NCI-H446 (cell line): ENCODE data around the gene PDZD4.
"Not testable (repeated sequence)": the region's sequence is repeated elsewhere in the genome, so short reads cannot be mapped to it uniquely, and the experiment has no call there.

ENCODE experiments used
- DNase-seq, 2 experiments: peaks; one replicate each; lab custom pipeline; 2025; lab: John Stamatoyannopoulos, UW

The PDZD4 gene

DNA sequence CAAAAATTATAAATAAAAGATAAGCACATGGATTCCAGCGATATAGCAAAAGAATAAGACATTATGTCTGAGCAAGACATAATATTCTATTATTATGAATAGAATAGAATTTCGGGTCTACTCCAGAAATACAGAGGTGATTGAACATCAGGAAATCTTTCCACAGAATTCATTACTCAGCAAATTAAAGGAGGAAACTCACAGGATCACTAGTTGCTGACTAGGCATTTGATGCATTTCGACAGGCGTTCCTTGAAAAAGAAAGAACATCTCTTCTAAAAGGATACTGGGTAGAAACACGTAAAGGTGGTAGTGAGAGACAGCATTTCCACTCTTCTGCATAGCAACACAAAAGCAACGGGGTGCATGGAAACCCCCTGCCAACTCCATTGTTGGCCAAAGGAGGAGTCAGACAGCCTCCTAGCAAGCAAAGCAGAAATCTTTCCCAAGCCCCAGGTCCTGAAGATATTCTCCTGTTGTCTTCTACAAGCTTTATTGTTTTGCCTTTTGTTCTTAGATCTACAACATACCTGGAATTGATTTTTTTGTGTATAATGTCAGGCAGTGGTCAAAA is 14.3 kb upstream of the PDZD4 start:
- DNase-seq: no peak

DNA sequence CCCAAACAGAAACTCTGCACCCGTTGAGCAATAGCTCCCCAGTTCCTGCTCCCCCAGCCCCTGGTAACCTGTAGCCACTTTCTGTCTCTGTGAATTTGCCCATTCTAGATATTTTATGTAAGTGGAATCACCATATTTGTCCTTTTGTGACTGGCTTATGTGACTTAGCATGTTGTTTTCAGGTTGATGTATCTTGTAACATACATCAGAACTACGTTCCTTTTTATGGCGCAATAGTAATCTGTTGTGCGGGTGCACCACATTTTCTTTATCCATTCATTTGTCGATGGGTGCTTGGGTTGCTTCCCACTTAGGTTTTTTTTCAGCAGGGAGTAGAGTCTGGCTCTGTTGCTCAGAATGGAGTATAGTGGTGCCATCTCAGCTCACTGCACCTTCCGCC is 6.6 kb upstream of the PDZD4 start:
- no peak for DNase-seq

DNA sequence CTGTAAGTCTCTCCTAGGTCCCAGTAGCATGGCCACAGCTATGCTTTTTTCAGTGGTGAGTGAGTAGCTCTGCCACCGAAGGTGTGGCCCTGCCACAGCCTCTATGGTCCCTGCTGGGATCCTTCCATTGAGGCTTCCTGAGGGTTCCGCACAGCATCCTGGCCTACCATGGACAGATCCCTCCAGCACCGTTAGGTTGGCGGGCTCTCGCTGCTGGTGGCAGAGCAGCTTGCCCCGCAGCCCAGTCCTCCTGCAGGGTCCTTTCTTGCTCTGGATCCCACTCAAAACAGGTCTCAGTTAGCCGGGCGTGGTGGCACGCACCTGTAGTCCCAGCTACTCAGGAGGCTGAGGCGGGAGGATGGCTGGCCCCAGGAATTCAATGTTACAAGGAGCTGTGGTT is 2.4 kb upstream of the PDZD4 start:
- no peak for DNase-seq

DNA sequence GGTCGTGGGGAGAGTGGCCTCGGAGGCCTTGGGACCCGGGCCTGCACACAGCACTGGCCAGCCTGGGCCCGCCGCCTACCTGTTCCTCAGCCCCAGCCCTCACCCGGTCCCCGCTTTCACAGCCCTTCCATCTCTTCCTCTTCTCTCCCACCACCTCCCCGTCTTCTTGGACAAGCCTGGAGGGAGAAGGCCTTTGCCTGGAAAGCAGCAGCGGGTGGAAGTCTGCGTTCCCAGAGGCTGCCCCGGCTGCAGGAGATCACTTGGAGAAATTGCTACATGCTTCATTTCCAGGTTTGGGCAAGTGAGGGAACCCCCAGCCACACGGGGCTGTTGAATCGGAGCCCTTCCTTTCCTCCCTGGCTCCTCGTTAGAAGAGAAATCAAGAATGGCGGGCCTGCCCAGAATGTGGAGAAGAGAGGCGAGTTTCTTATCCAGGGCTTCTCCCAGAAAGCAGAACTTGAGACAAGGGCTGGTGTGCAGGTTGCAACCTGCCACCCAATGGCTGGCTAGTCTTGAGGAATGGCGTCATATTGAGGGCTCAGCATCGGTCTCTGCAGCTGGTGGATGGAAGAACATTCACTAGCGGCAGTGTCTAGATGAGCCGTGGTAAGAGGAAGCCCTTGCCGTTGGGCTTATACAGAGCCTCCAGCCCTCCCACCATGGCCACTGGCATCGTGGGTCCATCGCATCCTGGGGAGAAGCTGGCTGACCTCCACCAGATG is 1.2 kb upstream of the PDZD4 start:
- DNase-seq: no peak

DNA sequence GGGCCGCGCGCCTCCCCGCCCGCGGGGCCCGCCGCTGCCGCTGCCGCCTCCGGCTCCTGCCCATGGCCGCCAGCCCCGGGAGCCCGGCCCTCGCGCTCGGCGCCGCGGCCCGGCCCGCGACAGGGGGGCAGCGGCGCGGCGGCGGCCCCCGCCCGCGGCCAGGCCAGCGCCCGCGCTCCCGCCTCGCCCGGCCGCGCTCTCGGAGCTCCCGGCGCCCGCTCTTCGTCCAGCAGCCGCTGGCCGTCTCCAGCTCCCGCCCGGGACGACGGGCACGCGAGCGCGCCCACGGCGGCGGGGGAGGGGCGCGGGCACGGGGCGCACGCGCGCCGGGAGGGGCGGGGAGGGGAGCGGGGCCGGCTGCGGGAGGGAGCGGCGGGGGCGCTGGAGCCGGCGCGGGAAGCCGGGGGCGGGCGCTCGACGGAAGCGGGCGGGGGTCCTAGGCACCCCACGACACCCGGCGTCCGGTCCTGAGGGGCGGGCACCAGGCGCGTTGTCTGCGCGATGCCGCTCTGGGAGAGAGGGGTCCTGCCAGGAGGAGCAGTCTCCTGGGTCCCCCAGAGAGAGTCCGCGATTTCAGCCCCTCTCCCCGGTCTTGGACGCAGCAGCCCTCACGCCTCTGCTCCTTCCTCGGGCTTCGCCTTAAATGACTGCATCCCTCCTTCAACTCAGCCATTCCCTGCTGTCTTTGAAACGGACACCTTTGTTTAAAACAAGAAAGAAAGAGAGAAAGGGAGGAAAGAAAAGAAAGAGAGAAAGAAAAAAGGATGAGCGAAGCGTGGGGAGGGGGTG is 490 bp upstream of the PDZD4 start:
- DNase-seq: peak in 1 of 2 experiments; percentile 26

DNA sequence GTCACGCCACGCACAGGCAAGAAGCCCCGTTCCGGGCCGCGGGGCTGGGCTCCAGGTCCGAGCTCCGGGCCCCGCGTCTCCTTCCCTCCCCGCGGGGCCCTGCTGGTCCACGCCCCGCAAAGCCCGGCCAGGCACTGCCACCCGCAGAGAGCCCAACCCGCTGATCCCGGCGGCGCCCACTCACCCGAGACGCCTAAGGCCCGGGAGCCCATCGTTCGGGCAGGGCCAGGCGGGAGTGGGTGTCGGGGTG is 870 bp downstream of the PDZD4 start:
- no peak for DNase-seq

DNA sequence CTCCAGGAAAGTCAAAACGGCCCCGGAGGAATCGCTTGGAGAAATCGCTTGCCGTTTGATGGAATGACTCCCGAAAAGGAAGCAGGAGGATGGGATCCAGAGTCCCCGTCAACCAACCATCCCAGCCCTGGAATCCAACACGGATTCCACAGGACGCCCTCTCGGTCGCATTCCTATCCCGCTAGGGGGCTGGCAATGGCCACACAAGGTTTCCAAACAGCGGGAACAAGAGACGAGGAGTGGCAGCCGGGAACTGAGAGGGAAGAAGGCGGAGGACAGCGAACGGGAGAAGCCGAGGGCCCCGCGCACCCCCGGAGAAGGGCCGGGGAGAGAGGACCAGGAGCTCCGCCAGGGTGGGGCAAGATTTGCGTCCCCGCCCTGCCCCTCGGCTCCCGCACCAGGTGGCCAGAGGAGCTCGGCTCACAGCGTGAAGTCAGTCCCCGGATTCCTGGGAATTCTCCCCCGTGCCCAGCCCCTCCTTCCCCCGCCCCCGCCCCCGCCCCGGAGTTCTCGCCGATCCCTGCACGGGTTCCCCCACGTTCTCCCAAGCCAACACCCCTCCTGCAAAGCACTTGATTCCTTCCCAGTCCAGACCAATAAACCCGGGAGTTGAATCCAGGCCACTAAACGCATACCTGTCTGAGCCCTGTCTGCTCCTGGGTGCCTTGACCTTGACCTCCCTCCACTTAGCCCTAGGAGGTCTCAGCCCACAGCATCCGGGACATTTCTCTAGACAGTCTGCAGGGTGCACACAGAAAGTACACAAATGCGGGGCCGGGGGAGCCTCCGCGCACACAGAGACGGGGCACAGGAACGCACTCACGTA is 1.4 kb downstream of the PDZD4 start:
- no peak for DNase-seq

DNA sequence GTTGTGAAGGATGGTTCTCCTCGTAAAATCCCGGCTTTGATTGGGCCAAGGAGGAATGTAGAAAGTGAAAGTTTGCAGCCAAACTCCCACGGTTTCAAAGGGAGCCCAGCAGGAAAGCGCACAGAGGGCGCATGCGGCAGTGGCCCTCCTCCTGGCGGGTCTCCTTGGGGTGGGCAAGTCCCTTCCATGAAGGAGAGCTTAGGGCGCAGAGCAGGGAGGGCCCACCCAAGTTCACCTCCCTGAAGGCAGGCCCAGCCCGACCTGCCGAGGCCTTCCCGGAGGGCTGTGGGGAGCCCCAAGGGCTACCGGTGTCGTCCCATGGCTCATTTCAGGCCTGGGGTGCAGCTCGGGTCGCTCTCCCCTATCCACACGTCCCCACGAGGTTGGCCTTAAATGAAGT is 2.0 kb downstream of the PDZD4 start:
- DNase-seq: no peak

DNA sequence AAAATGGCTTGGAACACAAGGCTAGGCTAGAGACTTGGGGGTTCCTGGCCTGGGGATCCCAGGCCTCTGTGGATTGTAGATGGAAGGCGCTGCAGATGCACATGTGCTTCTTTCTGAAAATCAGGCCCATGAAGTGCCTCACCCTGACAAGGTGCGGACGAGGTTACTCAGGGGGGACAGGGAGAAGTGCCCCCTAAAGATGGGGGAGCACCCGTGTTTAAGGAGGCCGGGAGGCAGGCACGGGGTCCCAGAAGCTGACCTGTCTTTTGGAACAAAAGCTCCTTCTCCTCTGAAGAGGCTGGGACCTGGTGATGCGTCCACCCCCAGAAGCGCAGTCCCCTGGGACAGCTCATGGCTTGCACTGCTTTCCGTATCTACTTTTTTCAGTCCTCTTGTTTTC is 2.4 kb downstream of the PDZD4 start:
- DNase-seq: no peak

DNA sequence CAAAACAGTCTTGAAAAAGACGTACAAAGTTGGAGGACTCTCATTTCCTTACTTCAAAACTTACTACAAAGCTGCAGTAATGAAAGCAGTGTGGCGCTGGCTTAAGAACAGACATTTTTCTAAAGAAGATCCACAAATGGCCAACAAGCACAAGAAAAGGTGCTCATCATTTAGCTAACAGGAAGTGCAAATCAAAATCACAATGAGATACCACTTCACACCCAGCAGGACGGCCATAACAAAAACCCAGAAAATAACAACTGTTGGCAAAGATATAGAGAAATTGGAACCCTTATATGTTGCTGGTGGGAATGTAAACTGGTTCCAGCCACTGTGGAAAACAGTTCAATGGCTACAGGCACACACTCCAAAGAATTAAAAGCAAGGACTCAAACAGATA is 3.3 kb downstream of the PDZD4 start:
- no peak for DNase-seq

DNA sequence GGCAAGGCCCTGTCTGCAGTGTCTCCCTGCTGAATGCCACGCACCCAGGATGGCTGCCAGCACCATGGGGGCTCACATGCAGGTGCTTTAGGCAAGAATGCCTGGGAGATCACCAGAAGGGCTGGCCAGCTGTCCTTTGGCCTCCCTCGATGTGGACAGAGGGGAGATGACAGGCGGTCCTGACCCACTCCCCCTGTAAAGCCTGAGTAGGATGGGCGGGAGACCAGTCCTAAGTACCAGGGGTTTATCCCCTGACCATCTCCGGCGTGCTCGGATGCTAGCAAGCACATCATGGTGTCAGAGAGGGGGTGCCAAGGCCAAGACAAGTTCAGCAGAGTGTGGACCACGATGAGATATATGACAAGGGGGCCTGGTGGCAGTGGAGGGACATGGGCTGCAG is 5.3 kb downstream of the PDZD4 start:
- DNase-seq: no peak

DNA sequence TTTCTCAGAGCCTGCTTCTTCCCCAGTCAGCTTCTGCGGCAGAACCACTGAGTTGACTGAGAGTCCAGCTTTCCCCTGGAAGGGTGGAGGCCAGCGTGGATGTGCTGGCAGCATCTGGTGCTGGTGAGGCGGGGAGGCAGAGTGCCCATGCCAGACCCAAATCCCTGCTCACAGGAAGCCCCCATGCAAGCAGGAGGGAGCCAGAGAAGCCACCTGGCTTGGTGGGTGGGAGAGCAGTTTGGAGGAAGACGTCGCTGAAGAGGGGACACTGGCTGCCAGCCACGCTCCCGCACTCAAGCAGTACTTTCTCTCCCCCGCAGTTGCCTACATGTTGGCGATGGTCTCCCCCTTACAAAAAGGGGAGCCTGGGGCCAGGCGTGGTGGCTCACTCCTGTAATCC is 6.0 kb downstream of the PDZD4 start:
- DNase-seq: no peak

DNA sequence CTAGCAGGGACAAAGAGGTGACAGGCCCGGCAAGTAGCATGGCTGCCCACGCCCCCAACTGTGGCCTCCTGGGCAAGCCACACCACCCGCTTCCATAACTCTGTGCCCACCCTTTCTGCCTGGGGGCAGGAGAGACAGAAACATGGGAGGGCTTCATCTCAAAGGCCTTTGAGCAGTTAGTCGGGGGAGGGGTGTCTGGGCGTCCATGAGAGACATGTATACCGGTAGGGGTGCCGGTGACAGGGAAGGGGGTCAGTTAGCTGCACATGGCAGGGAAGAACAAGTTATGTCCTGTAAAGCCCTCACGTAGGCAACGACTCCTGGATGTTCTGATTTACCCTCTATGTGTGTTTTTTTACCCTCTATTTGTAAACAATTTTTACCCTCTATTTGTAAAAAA is 9.3 kb downstream of the PDZD4 start:
- no peak for DNase-seq

DNA sequence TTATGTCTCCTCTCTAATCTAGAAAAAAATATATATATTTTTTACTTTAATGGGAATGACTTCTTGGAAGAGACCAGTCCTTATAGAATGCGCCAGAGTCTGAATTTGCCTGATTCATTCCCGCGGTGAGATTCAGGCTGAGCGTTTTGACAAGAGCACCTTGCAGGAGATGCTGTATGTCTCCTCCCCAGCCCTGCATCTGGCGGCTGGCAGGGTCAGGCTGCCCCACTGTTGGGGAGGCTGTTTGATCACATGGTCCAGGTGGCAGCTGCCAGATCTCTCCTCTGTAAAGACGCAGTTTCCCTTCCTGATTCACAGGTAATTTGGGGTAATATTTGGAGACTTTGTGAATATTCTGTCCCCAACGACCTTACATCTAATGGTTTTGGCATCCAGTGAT is 9.7 kb downstream of the PDZD4 start:
- DNase-seq: no peak

DNA sequence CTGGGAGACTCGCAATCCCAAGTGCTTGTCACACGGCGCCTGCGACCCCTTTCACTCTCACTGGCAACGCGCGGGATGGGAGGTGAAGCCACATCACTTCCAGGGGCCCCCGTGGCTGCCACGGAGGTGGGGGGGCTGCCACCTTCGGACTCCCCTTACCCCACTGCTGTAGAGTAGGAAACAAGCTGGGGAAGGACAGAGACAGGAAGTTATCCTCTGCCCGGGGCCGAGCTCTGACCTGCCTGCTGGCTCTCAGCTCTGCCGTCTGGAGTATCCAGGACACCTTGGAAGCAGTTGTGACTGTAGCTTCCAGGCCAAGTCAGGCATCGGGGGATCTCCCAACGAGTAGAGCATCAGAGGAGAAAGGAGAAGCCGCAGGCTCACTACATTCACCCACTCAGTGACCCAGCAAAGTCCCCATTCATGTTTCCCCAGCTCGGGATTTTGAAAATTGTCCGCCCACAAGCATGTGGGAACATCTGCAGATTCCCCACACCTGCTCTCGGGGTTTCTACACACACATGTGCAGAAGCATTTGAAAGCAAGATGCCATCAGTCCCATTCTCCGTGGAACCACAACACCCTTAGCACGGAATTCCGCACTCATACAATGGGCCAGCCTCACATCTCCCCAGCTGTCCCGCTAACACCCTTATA is 10.8 kb downstream of the PDZD4 start:
- no peak for DNase-seq

DNA sequence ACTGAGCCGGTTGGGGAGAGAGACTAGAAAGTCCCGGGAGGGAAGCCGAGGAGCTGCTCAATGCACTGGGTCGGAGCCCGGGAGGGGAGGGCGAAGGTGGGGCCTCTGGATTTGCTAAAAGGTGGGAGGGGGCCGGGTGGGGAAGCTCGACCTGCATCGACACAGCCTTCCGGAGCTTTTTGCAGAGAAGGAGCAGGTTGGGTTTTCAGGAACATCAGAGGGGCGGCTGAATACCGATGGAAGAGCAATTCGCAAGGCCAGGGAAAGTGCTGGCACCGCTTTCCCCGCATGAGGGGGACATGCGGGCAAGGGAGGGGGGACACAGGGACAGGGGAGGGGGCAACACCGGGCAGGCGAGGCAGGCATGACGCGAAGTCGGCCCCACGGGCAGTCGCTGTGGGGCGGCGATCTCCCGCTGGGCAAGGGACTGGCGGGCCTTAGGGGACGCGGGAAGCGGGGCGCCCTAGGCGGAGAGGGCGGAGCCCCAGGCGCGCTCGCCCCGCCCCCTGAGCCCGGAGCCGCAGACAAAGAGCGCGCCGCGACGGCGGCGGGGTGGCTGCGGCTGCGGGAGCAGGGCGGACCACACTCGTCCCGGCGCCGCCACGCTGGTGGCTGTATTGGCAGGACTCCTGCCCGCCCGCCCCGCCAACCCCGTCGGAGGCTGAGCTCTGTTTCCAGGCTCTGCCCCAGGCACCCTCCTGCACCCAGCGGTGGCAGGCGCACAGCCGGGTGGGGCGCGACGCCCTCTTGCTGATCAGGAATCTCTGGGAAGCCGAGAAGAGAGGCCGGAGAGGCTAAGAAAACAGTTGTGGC is 11.6 kb downstream of the PDZD4 start:
- DNase-seq: peak in 1 of 2 experiments; percentile 27

DNA sequence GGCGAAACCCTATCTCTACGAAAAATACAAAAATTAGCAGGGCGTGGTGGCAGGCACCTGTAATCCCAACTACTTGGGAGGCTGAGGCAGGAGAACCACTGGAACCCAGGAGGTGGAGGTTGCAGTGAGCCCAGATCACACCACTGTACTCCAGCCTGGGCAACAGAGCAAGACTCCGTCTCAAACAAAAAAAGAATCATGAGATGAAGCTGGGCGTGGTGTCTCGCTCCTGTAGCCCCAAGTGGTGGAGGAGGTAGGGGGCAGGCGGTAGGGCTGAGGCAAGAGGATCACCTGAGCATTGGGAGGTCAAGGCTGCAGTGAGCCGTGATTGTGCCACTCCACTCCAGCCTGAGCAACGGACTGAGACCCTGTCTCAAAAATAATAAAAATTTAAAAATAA is 12.3 kb downstream of the PDZD4 start:
- not testable (repeated sequence) for DNase-seq

DNA sequence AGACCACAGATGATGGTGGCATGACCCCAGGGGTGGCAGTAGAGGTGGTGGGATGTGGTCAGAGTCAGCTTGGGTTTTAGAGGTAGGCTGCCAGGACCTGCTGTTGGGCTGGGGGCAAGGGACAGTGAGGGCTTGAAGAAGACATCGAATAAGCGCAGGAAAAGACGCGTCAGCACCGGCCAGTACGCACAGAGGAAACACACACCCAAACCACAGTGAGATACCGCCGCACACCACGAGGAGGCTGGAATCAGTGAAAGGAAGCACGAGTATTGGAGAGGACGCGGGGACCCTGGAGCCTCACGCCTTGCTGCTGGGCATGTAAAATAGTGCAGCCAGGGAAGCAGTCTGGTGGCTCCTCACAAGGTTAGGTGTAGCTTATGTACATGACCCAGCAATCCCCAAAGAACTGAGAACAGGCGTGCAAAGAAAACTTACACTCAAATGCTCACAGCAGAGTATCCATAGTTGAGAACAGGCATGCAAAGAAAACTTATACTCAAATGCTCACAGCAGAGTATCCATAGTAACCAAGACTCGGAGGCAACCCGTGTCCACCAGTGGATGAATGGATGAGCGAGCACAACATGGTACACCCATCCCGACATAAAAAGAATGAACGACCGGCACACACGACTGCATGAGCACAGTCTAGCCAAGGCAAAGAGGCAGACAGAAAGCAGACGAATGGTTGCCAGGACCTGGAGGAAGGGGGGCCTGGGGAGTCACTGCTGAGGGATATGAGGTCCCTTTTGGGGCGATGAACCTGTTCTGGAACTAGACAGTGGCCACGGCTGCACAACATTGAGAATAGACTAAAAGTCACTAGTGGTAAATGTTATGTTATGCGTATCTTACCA is 13.3 kb downstream of the PDZD4 start:
- no peak for DNase-seq

DNA sequence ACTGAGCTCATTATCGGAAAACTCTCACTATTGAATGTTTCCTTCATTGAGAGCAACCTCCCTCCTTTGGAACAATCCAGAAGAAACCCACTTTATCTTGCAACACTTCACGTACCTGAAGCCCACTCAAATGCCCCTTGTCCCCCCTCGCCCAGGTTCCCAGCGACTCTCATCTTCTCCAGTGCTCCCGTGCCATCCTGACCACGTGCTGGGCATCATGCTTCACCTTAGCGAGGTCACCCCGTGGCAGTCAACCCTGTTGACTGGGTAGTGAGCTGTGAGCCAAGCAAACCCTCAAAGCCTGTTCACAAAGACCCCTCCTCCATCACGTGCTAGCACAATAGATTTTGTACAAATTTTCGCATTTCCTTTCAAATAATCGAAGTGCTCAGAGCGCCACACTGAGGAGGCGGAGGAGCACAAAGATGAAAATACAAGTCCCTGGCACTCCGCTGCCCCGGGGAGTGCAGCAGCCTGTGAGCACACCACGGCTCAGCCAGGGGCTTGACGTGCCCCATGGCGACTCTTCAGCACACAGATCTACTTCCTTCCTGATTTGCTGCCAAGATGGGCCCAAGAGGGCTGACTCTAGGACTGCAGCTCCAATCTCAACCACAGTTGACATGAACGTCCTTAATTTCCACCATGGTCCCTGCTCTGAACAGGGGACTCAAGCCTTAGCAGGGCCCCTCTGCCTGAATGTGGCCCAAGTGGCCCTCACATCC is 15.6 kb downstream of the PDZD4 start:
- no peak for DNase-seq

DNA sequence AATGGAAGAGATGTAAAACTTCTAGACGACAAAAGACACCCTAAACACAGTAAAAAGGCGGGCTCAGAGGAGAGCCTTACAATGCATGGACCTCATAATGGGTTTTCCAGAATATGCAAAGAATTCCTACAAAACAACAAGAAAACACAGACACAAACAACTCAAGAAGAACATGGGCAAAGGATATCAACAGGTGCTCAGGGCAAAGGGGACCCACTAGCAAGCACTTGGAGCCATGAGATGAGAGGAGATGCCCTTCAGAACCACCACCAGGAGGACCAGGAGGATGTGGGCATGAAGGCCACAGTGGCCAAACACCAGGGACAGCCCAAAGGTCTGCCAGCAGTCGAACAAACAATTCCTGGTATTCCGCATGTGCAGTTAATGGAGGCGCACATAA is 17.2 kb downstream of the PDZD4 start:
- no peak for DNase-seq
